ENCODE measurements around the gene TIMM13.
A peak's percentile ranks its signal among the peaks of the same experiment; 100 is the strongest.
"Not testable (repeated sequence)": the region's sequence is repeated elsewhere in the genome, so short reads cannot be mapped to it uniquely, and the experiment has no call there.

The TIMM13 gene

GRCh38 chr19:2429917-2430535 lies 2.6 kb upstream of the TIMM13 start:
- no peak for DNase-seq

GRCh38 chr19:2428756-2429711 lies 1.6 kb upstream of the TIMM13 start:
- DNase-seq, result no peak

GRCh38 chr19:2428321-2428690 lies 920 bp upstream of the TIMM13 start:
- DNase-seq, result no peak

GRCh38 chr19:2426611-2427428 lies 566 bp downstream of the TIMM13 start:
- peak; percentile 53 to 60 for DNase-seq

- no peak for DNase-seq
These were observed 1.5 kb downstream of the TIMM13 start for GRCh38 chr19:2425622-2426581.

- no peak for DNase-seq
These were observed 2.4 kb downstream of the TIMM13 start for GRCh38 chr19:2424686-2425621.

GRCh38 chr19:2423915-2424685 lies 3.3 kb downstream of the TIMM13 start:
- DNase-seq, result no peak

- no peak for DNase-seq
These were observed 4.1 kb downstream of the TIMM13 start for GRCh38 chr19:2423071-2423914.

- no peak for DNase-seq
These were observed 5.6 kb downstream of the TIMM13 start for GRCh38 chr19:2421581-2422306.

GRCh38 chr19:2420490-2420889 lies 6.9 kb downstream of the TIMM13 start:
- no peak for DNase-seq

- no peak for DNase-seq
These were observed 7.6 kb downstream of the TIMM13 start for GRCh38 chr19:2419754-2420153.

- no peak for DNase-seq
These were observed 9.4 kb downstream of the TIMM13 start for GRCh38 chr19:2417881-2418406.

GRCh38 chr19:2417436-2417835 lies 9.9 kb downstream of the TIMM13 start:
- not testable (repeated sequence) for DNase-seq

- DNase-seq, result no peak
These were observed 10.9 kb downstream of the TIMM13 start for GRCh38 chr19:2416321-2417097.

GRCh38 chr19:2415973-2416319 lies 11.4 kb downstream of the TIMM13 start:
- no peak for DNase-seq

- no peak for DNase-seq
These were observed 12.0 kb downstream of the TIMM13 start for GRCh38 chr19:2415281-2415972.

GRCh38 chr19:2413629-2414028 lies 13.8 kb downstream of the TIMM13 start:
- no peak for DNase-seq

Measured in activated CD4-positive, alpha-beta T cell treated with anti-CD3 and anti-CD28 coated beads, Interleukin-2, amount 50 U/mL, for 48 hours (primary cell).